A549 (cell line): ENCODE data around the gene CCL19.

Source experiments
- CBX2 ChIP-seq: fragments of 200-600 bp; sonication (generic); IDR thresholded peaks from 2 replicates; pipeline ENCODE4 v1.6.1; 2016; ENCODE audit warnings: low read depth, mild to moderate bottlenecking, borderline replicate concordance
- CEBPB ChIP-seq, 2 experiments: fragments of >200 bp in 1 of 2; sonication (Bioruptor Twin) in 1 of 2; formaldehyde crosslinking in 1 of 2; IDR thresholded peaks; 2 replicates each; pipeline ENCODE4 v1.6.1; 2012 to 2016
- CTCF ChIP-seq: fragments of >200 bp; sonication (Bioruptor Twin); formaldehyde crosslinking; IDR thresholded peaks from 3 replicates; pipeline ENCODE4 v1.5.1; 2016
- ESRRA ChIP-seq: fragments of 150-350 bp; IDR thresholded peaks from 2 replicates; pipeline ENCODE4 v1.6.1; 2014; ENCODE audit warnings: mild to moderate bottlenecking, low read length, borderline replicate concordance
- MAX ChIP-seq: IDR thresholded peaks from 2 replicates; pipeline ENCODE4 v1.6.1; 2012
- MAZ ChIP-seq: fragments of 150-350 bp; IDR thresholded peaks from 2 replicates; pipeline ENCODE4 v1.6.1; 2014; ENCODE audit warnings: antibody characterized with exemption, low read depth, low read length, borderline replicate concordance
- NPAS2 ChIP-seq: fragments of 250-450 bp; sonication (Bioruptor Pico); IDR thresholded peaks from 2 replicates; pipeline ENCODE4 v1.8.0; 2022; ENCODE audit warnings: mild to moderate bottlenecking, moderate library complexity, borderline replicate concordance
- POLR2A ChIP-seq: IDR thresholded peaks from 2 replicates; pipeline ENCODE4 v1.6.1; 2012; ENCODE audit warnings: mild to moderate bottlenecking, low read length
- RAD21 ChIP-seq, 2 experiments: fragments of >200 bp in 1 of 2; sonication (Bioruptor Twin) in 1 of 2; formaldehyde crosslinking in 1 of 2; IDR thresholded peaks in 1 of 2; conservative IDR thresholded peaks in 1 of 2; 2 replicates in 1 of 2; 3 replicates in 1 of 2; pipeline ENCODE4 v1.6.1; 2012 to 2018; ENCODE audit warnings: inconsistent platforms in 1 of 2

GRCh38 chr9:34659592-34660253 is 31.4 kb downstream of the CCL19 start:
- no peak for TF ChIP-seq CTCF
- no peak for TF ChIP-seq POLR2A
- TF ChIP-seq NPAS2: no peak
- no peak for TF ChIP-seq ESRRA
- no peak for TF ChIP-seq CBX2
- no peak for TF ChIP-seq MAX
- TF ChIP-seq RAD21 (conservative IDR thresholded peaks at IDR 0.05 in 1 of 2, IDR thresholded peaks at IDR 0.05 in 1 of 2): no peak
- TF ChIP-seq CEBPB (IDR thresholded peaks at IDR 0.05): no peak
- TF ChIP-seq MAZ: no peak
